DOHH2 (cell line): ENCODE results near the gene AHNAK.

Source experiments
- CTCF ChIP-seq: fragments of 200-600 bp; sonication (generic); IDR thresholded peaks from one replicate; pipeline ENCODE4 v1.5.1; 2014; ENCODE audit warnings: antibody characterized with exemption, mild to moderate bottlenecking, low read depth, low read length; ENCODE audit not compliant: poor library complexity, severe bottlenecking
- EZH2phosphoT487 ChIP-seq: fragments of 200-600 bp; sonication (generic); IDR thresholded peaks from 2 replicates; pipeline ENCODE4 v1.6.1; 2017; ENCODE audit warnings: borderline replicate concordance, mild to moderate bottlenecking, antibody characterized with exemption, low read length, moderate library complexity, mixed read lengths

GRCh38 chr11:62552485-62553079 is 6.0 kb upstream of the AHNAK start:
- no peak for TF ChIP-seq CTCF
- TF ChIP-seq EZH2phosphoT487 = no peak
